ENCODE data around the gene SF3A1. TPM values are rescaled to one million over a fixed set of nuclear protein-coding genes. Genes with fewer than 3 reads are reported as not detected.

Gene SF3A1
- total and polyA plus RNA-seq, 2 of the 13 experiments (the other 11 are each of a cell fraction or from before 2014, with no cell fraction given) = 10.0 to 22.0 TPM

DNA sequence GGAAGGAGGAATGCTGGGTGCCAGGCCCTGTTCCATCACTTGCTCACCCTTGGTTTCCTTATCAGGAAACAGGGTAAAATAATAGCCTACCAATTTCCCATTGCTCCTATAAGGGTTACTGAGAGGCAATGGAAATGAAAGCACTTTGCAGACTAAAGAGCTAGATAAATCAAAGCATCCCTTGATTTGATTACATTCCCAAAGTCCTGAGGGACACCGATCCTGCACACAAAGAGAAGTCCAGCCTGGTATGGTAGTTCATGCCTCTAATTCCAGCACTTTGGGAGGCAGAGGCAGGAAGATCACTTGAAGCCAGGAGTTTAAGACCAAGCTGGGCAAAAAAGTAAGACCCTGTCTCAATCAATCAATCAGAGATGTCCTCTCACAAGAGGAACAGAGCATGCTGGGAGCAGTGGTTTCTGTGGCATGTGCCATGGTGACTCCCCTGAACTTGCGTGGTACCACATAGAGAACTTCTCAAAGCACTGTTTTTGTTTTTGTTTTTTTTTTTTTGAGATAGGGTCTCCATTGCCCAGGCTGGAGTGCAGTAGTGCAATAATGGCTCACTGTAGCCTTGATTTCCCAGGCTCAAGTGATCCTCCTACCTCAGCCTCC lies 40.6 kb downstream of the SF3A1 start (continued):
- TF ChIP-seq, protein P1, sequence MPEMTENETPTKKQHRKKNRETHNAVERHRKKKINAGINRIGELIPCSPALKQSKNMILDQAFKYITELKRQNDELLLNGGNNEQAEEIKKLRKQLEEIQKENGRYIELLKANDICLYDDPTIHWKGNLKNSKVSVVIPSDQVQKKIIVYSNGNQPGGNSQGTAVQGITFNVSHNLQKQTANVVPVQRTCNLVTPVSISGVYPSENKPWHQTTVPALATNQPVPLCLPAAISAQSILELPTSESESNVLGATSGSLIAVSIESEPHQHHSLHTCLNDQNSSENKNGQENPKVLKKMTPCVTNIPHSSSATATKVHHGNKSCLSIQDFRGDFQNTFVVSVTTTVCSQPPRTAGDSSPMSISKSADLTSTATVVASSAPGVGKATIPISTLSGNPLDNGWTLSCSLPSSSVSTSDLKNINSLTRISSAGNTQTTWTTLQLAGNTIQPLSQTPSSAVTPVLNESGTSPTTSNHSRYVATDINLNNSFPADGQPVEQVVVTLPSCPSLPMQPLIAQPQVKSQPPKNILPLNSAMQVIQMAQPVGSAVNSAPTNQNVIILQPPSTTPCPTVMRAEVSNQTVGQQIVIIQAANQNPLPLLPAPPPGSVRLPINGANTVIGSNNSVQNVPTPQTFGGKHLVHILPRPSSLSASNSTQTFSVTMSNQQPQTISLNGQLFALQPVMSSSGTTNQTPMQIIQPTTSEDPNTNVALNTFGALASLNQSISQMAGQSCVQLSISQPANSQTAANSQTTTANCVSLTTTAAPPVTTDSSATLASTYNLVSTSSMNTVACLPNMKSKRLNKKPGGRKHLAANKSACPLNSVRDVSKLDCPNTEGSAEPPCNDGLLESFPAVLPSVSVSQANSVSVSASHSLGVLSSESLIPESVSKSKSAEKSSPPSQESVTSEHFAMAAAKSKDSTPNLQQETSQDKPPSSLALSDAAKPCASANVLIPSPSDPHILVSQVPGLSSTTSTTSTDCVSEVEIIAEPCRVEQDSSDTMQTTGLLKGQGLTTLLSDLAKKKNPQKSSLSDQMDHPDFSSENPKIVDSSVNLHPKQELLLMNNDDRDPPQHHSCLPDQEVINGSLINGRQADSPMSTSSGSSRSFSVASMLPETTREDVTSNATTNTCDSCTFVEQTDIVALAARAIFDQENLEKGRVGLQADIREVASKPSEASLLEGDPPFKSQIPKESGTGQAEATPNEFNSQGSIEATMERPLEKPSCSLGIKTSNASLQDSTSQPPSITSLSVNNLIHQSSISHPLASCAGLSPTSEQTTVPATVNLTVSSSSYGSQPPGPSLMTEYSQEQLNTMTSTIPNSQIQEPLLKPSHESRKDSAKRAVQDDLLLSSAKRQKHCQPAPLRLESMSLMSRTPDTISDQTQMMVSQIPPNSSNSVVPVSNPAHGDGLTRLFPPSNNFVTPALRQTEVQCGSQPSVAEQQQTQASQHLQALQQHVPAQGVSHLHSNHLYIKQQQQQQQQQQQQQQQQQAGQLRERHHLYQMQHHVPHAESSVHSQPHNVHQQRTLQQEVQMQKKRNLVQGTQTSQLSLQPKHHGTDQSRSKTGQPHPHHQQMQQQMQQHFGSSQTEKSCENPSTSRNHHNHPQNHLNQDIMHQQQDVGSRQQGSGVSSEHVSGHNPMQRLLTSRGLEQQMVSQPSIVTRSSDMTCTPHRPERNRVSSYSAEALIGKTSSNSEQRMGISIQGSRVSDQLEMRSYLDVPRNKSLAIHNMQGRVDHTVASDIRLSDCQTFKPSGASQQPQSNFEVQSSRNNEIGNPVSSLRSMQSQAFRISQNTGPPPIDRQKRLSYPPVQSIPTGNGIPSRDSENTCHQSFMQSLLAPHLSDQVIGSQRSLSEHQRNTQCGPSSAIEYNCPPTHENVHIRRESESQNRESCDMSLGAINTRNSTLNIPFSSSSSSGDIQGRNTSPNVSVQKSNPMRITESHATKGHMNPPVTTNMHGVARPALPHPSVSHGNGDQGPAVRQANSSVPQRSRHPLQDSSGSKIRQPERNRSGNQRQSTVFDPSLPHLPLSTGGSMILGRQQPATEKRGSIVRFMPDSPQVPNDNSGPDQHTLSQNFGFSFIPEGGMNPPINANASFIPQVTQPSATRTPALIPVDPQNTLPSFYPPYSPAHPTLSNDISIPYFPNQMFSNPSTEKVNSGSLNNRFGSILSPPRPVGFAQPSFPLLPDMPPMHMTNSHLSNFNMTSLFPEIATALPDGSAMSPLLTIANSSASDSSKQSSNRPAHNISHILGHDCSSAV (CRISPR knock-in tag; IDR thresholded peaks at IDR 0.05; ENCODE audit: borderline replicate concordance) = no peak
- TF ChIP-seq RXRA (CRISPR knock-in tag; IDR thresholded peaks at IDR 0.05) = no peak
- no peak for TF ChIP-seq RELA (CRISPR knock-in tag; IDR thresholded peaks at IDR 0.05)
- TF ChIP-seq FOXO1 (CRISPR knock-in tag; IDR thresholded peaks at IDR 0.05) = no peak

DNA sequence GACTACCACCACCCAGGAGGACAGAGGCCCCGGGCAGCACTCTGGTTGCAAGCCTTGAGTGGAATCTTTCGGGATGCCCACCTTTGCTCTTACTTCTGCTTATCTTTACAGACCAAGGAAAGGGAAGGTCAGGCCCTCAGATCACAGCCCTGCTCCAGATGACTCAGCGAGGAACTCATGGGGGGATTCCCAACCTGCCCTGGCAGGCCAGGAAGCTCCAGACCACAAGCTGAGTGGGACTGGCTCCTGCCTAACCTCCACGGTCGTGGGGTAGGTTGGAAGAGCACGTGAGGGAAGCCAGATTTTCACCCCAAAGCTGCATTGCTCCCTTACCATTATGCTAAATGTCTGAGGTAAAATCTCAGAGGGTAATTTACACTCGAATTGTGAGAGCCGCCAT lies 41.8 kb downstream of the SF3A1 start:
- 95% methylated on average over 8 of the region's 8 CpGs for WGBS (ENCODE audit: low lambda C conversion rate)
- ChIA-PET CTCF (ENCODE audit: low intra/inter-chr PET ratio, low total read pairs) (no interaction called here), POLR2A (interaction anchor here (0.8 kb wide), 1 partner anchor 42 kb away, joined by 3 read pairs; the partner anchor contains the start of genes CCDC157 and SF3A1)
- Histone ChIP-seq H2AFZ (ENCODE audit: low read length) (no peak overlapping the region), H3K27me3 (ENCODE audit: control insufficient read depth in 1 of 2, insufficient read depth in 2 of 2, low read length in 2 of 2) (no peaks in the 10 kb centered on the region), H3K9ac (ENCODE audit: insufficient read depth, low read depth, low read length) (no peak overlapping the region), H4K20me1 (ENCODE audit: insufficient read depth, low read length) (no peaks in the 10 kb centered on the region), H3K27ac (ENCODE audit: extremely low read length, insufficient read depth, low read length) (no peak overlapping the region), H3K4me2 (ENCODE audit: low read depth, low read length) (no peak overlapping the region), H3K79me2 (ENCODE audit: insufficient read depth, low read length) (no peaks in the 10 kb centered on the region), H3K9me3 (ENCODE audit: low read length) (no peaks in the 10 kb centered on the region), H3K4me1 (ENCODE audit: insufficient read depth, low read length) (peaks cover 45% of the 10 kb centered on the region), H3K4me3 (replicated peaks in 1 of 3; ENCODE audit: insufficient read depth in 1 of 3, low read depth in 2 of 3, low read length in 3 of 3) (no peak overlapping the region), H3K36me3 (replicated peaks in 1 of 2; ENCODE audit: control insufficient read depth in 1 of 2, insufficient read depth in 2 of 2, low read length in 2 of 2) (no peaks in the 10 kb centered on the region)
- in situ Hi-C loops (cut with HindIII; ENCODE audit: extremely low pct_ligation_motif_present, low pct_unique_long_range_greater_than_20kb) = no loop called here
- FAIRE-seq = no peak
- intact Hi-C loops (cut with micrococcal nuclease; ENCODE audit: unreplicated experiment) = no loop called here
- DNase-seq (ENCODE audit: low spot score) = no peak
- no TSS peak for BruUV-seq (replicated peaks)
- no peak for ATAC-seq
- TF ChIP-seq, protein P2, sequence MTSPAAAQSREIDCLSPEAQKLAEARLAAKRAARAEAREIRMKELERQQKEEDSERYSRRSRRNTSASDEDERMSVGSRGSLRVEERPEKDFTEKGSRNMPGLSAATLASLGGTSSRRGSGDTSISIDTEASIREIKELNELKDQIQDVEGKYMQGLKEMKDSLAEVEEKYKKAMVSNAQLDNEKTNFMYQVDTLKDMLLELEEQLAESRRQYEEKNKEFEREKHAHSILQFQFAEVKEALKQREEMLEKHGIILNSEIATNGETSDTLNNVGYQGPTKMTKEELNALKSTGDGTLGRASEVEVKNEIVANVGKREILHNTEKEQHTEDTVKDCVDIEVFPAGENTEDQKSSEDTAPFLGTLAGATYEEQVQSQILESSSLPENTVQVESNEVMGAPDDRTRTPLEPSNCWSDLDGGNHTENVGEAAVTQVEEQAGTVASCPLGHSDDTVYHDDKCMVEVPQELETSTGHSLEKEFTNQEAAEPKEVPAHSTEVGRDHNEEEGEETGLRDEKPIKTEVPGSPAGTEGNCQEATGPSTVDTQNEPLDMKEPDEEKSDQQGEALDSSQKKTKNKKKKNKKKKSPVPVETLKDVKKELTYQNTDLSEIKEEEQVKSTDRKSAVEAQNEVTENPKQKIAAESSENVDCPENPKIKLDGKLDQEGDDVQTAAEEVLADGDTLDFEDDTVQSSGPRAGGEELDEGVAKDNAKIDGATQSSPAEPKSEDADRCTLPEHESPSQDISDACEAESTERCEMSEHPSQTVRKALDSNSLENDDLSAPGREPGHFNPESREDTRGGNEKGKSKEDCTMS (CRISPR knock-in tag; conservative IDR thresholded peaks at IDR 0.05) = no peak
- TF ChIP-seq ZNF33B (CRISPR knock-in tag; IDR thresholded peaks at IDR 0.05) (no peak), SRF (IDR thresholded peaks at IDR 0.05; ENCODE audit: low read depth, low read length) (no peak)
- TF ChIP-seq, protein P3, sequence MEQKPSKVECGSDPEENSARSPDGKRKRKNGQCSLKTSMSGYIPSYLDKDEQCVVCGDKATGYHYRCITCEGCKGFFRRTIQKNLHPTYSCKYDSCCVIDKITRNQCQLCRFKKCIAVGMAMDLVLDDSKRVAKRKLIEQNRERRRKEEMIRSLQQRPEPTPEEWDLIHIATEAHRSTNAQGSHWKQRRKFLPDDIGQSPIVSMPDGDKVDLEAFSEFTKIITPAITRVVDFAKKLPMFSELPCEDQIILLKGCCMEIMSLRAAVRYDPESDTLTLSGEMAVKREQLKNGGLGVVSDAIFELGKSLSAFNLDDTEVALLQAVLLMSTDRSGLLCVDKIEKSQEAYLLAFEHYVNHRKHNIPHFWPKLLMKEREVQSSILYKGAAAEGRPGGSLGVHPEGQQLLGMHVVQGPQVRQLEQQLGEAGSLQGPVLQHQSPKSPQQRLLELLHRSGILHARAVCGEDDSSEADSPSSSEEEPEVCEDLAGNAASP (CRISPR knock-in tag; IDR thresholded peaks at IDR 0.05; ENCODE audit: borderline replicate concordance) = no peak
- TF ChIP-seq, protein P4, sequence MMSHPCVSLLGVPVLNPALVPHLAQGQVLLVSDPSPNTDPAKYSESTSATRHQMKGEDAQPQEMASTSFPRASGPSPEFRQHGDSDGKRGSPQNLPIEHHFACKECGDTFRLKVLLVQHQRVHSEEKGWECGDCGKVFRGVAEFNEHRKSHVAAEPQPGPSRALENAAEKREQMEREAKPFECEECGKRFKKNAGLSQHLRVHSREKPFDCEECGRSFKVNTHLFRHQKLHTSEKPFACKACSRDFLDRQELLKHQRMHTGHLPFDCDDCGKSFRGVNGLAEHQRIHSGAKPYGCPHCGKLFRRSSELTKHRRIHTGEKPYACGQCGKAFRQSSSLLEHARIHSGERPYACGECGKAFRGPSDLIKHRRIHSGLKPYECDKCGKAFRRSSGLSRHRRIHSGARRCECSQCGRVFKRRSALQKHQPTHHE (CRISPR knock-in tag; IDR thresholded peaks at IDR 0.05; ENCODE audit: borderline replicate concordance) = no peak
